Measurements from ENCODE around the gene PKHD1.

GRCh38 chr6:52000064-52000463 is 87.3 kb downstream of the PKHD1 start:
- TF ChIP-seq POLR2A (IDR thresholded peaks at IDR 0.05; ENCODE audit: low read length) (no peak), GATA1 (IDR thresholded peaks at IDR 0.05; ENCODE audit: low read depth, low read length) (no peak)
